HG02981 (cell line): ENCODE results near the gene ITGA8.

Experiments used
- ATAC-seq: cut with Tn5 transposase; IDR thresholded peaks from one replicate; pipeline ENCODE4 v1.9.1; 2021; ENCODE audit warnings: mild to moderate bottlenecking, moderate library complexity; ENCODE audit not compliant: unreplicated experiment

ITGA8 gene

GRCh38 chr10:15737656-15738055 is 17.9 kb upstream of the ITGA8 start:
- no peak for ATAC-seq

GRCh38 chr10:15735763-15736162 is 16.0 kb upstream of the ITGA8 start:
- no peak for ATAC-seq

GRCh38 chr10:15730341-15730740 is 10.6 kb upstream of the ITGA8 start:
- no peak for ATAC-seq

GRCh38 chr10:15729890-15730289 is 10.2 kb upstream of the ITGA8 start:
- no peak for ATAC-seq

GRCh38 chr10:15726042-15726441 is 6.3 kb upstream of the ITGA8 start:
- no peak for ATAC-seq

DNA sequence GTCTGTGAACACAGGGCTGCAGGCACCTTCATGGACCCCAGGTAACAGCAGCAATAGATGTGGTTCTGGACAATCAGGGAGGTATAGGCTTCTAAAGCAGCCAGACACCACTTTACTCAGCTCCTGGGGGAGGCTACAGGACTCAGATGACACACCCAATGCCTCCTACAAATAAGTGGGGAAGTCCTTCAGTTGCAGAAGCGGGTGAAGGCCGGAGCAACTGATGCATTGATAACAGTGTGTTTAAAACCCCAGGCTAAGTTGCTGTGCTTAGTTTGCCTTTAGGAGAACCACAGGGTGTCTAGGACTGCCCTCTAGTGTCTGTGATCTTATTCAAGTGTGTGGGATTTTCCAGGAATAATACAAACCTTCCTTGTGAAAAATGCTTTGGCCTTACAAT is 5.9 kb upstream of the ITGA8 start:
- ATAC-seq = no peak

DNA sequence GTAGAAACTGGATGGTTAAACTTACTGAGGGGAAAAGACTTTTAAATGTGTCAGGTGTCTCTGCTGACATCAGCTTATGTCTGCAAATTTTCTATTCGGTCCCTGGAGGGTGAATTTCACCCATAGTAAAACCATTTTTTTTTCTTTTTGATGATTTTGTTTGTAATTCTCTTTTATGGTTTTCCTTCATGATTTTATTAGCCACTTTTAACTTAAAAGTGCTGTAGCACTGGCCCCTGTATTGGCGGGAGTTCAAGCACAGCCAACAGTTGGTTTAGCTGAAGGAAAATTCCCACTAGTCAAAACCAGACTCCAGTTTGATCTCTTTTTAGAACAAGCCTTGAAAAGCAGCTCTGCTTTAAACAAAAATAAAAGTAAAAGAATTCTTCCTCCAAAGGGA is 5.0 kb upstream of the ITGA8 start:
- ATAC-seq = no peak

GRCh38 chr10:15723803-15724202 is 4.1 kb upstream of the ITGA8 start:
- no peak for ATAC-seq

- no peak for ATAC-seq
These were observed 1.0 kb upstream of the ITGA8 start for GRCh38 chr10:15720635-15721287.

- ATAC-seq = no peak
These were observed 448 bp downstream of the ITGA8 start for GRCh38 chr10:15719049-15719898.

DNA sequence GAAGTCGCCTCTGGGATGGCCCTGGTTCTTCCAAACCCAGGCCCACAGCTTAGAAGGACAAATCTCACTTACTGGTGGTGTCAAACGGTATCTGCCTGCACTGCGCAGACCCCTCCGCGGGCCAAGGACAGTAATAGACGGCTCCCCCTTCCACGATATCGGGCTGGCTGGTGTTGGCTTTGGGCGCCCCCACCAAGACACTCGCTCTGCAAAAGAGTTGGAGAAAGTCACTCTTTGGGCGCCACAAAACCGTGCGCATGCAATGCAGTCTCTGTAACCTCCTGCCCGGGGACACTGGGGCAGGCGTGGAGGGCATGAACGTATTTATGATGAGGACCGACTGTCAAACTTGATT is 1.1 kb downstream of the ITGA8 start:
- ATAC-seq = no peak

DNA sequence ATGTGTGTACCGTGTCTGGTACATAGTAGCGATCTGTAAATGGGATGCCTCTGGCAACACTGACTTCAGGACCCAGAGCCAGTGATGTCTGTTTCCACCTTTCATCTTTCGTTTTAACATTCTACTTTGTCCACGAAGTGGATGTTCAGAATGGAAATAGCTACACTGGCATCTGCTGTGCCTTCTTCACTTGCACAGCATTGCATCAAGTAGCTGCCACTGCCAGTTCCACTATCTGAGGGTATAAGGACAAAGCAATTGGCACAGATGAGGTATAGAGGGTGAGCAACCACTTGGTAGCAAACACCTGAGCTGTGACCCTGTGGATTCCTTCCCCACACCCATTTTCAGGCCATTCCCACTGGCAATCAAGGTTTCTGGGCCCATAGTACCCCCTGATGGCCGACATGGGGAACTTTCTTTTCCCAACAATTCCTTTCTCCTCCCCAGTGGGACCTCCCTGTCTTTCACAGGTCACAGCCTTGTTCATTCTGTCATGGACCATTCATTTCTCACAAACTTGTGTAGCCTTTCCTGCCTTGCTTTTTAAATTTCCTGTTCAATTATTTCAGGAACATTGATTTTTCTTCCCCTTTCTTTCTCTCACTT is 4.0 kb downstream of the ITGA8 start:
- ATAC-seq = no peak

GRCh38 chr10:15714847-15715246 is 4.9 kb downstream of the ITGA8 start:
- ATAC-seq = no peak

- ATAC-seq = no peak
These were observed 6.8 kb downstream of the ITGA8 start for GRCh38 chr10:15712883-15713282.

- ATAC-seq = no peak
These were observed 9.3 kb downstream of the ITGA8 start for GRCh38 chr10:15710455-15710854.

DNA sequence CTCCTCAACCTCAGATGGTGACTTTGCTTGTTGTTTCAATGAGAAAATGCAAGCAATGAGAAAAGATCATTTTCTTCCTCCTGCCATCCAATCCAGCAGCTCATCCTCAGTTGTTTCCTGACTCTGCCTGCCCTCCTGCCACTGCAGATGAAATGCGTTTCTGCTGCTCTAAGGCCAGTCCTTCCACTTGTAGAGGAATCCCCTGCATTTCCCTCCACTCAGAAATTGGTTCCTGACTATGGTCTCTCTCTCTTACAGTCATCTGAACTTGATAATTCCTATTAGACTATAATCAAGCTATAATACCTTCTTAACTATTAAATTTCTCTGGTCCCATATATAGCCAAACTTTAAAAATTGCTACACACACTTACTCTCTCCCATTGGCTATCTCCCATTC is 14.4 kb downstream of the ITGA8 start:
- no peak for ATAC-seq

DNA sequence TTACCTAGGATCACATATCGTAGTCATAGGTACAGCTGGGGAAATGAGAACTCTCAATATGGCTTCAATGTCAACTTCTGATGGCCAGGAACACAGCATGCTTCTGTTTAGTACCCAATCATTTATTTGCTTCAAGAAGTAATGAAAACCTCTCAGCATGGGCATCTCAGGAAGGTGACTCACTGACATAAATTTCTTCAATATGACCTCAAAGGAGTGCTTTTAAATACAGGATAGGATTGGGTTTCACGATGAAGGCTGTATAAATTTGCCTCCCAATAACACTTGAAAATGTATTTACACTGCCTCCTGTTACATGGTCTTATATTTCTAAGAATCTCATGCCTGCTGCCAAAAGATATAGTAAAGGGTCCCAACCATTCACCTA is 15.1 kb downstream of the ITGA8 start:
- no peak for ATAC-seq

GRCh38 chr10:15703944-15704580 is 15.7 kb downstream of the ITGA8 start:
- ATAC-seq = no peak

- ATAC-seq = no peak
These were observed 16.4 kb downstream of the ITGA8 start for GRCh38 chr10:15703151-15703880.

GRCh38 chr10:15700078-15700674 is 19.5 kb downstream of the ITGA8 start:
- ATAC-seq = no peak

DNA sequence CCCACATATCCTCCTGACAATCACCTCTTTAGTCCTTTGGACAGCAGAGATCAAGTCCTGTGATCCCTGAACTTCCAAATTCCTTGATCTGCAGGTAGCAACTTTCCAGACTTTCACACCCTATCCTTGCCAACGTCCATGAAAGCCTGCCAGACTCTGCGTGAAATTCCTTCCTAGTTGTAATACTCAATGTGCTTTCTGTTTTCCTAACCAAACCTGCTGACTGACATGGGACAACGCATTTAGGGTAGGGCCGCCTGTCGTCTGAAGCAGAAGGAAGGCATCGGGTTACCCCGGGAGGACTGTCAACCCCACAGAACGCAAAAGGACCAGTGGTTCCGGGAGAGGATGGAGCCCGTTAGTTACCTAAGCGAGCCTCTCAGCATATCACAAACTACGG is 23.9 kb downstream of the ITGA8 start:
- no peak for ATAC-seq
